GM12878 (cell line): Measurements from ENCODE around the gene DNAJA4. TPM values are rescaled to one million over a fixed set of nuclear protein-coding genes. Genes with fewer than 3 reads are reported as not detected.

Experiments used
- BCLAF1 ChIP-seq: fragments of 450-650 bp; IDR thresholded peaks from 2 replicates; pipeline ENCODE4 v1.6.1; 2017; ENCODE audit warnings: antibody characterized with exemption, mild to moderate bottlenecking, moderate library complexity
- BHLHE40 ChIP-seq, 2 experiments: fragments of 450-650 bp in 1 of 2; IDR thresholded peaks; 2 replicates each; pipeline ENCODE4 v1.6.1; 2011 to 2017; ENCODE audit warnings: low read depth in 2 of 2, borderline replicate concordance in 1 of 2, improper control_type of control experiment in 1 of 2, low read length in 1 of 2, mild to moderate bottlenecking in 1 of 2
- CREM ChIP-seq: IDR thresholded peaks from 2 replicates; pipeline ENCODE4 v1.6.1; 2014; ENCODE audit warnings: antibody characterized with exemption, low read depth
- E2F8 ChIP-seq: fragments of 450-650 bp; IDR thresholded peaks from 2 replicates; pipeline ENCODE4 v1.6.1; 2018; ENCODE audit warnings: mild to moderate bottlenecking, low read depth, moderate library complexity; ENCODE audit not compliant: partially characterized antibody
- ETV6 ChIP-seq, 2 experiments: fragments of 450-650 bp in 1 of 2; IDR thresholded peaks in 1 of 2; conservative IDR thresholded peaks in 1 of 2; 2 replicates each; pipeline ENCODE4 v1.6.1; 2014; ENCODE audit warnings: antibody characterized with exemption in 1 of 2, borderline replicate concordance in 1 of 2, low read depth in 1 of 2, mild to moderate bottlenecking in 1 of 2, moderate library complexity in 1 of 2
- FOS ChIP-seq: IDR thresholded peaks from 3 replicates; pipeline ENCODE4 v1.6.1; 2011; ENCODE audit warnings: borderline replicate concordance; ENCODE audit not compliant: insufficient read length; ENCODE audit errors: extremely low read depth
- FOXK2 ChIP-seq: fragments of 450-650 bp; IDR thresholded peaks from 2 replicates; pipeline ENCODE4 v1.6.1; 2017; ENCODE audit warnings: mild to moderate bottlenecking, moderate library complexity
- IKZF1 ChIP-seq: fragments of 450-650 bp; conservative IDR thresholded peaks from 2 replicates; pipeline ENCODE4 v1.6.1; 2017; ENCODE audit warnings: antibody characterized with exemption, mild to moderate bottlenecking
- NFXL1 ChIP-seq: fragments of 450-650 bp; IDR thresholded peaks from 2 replicates; pipeline ENCODE4 v1.6.1; 2017; ENCODE audit warnings: antibody characterized with exemption, mild to moderate bottlenecking, borderline replicate concordance
- RAD21 ChIP-seq: IDR thresholded peaks from 2 replicates; pipeline ENCODE4 v1.6.1; 2011; ENCODE audit warnings: mild to moderate bottlenecking, low read depth, low read length, moderate library complexity; ENCODE audit not compliant: insufficient read depth
- RELB ChIP-seq: fragments of 450-650 bp; IDR thresholded peaks from 2 replicates; pipeline ENCODE4 v1.6.1; 2017; ENCODE audit warnings: low read depth, mild to moderate bottlenecking, moderate library complexity
- RFX5 ChIP-seq: IDR thresholded peaks from 2 replicates; pipeline ENCODE4 v1.6.1; 2011; ENCODE audit warnings: low read depth, low read length, improper control_type of control experiment
- RUNX3 ChIP-seq: IDR thresholded peaks from 2 replicates; pipeline ENCODE4 v1.6.1; 2012; ENCODE audit warnings: low read length, inconsistent platforms
- STAT3 ChIP-seq: IDR thresholded peaks from 2 replicates; pipeline ENCODE4 v1.6.1; 2011; ENCODE audit warnings: low read depth, low read length, improper control_type of control experiment
- SUPT20H ChIP-seq: IDR thresholded peaks from 2 replicates; pipeline ENCODE4 v1.6.1; 2011; ENCODE audit warnings: low read depth, mild to moderate bottlenecking, low read length, moderate library complexity, borderline replicate concordance; ENCODE audit not compliant: control insufficient read depth
- TAF1 ChIP-seq: IDR thresholded peaks from 2 replicates; pipeline ENCODE4 v1.6.1; 2011; ENCODE audit warnings: mild to moderate bottlenecking, low read depth, low read length, borderline replicate concordance
- ZBED1 ChIP-seq: IDR thresholded peaks from 2 replicates; pipeline ENCODE4 v1.6.1; 2016; ENCODE audit warnings: borderline replicate concordance
- ZNF207 ChIP-seq: fragments of 450-650 bp; IDR thresholded peaks from 2 replicates; pipeline ENCODE4 v1.6.1; 2014; ENCODE audit warnings: antibody characterized with exemption, mild to moderate bottlenecking, borderline replicate concordance
- polyA plus RNA-seq, 11 experiments: library from polyadenylated mRNA; depleted of rRNA in 4 of 11; unstranded in 6 of 11; stranded (reverse) in 5 of 11; fragments of >200 nt; fragmentation: Nextera tagmentation in 4 of 11; fragmentation: Illumina TruSeq in 1 of 11; extraction: Ambion mirVana in 4 of 11; extraction: Trizol in 1 of 11; gene quantifications; 1 replicate in 1 of 11; 2 replicates in 10 of 11; pipeline versions ENCODE4 v1.2.1 to v1.2.3, GENCODE V29; 2011 to 2016; ENCODE audit warnings: inconsistent platforms in 2 of 11, missing spikeins in 2 of 11, low read depth in 1 of 11
- total RNA-seq, 4 experiments: library from RNA; depleted of rRNA in 3 of 4; stranded (reverse); fragments of >200 nt in 3 of 4; fragmentation: Illumina TruSeq in 1 of 4; extraction: Trizol in 1 of 4; gene quantifications; 2 replicates each; pipeline versions ENCODE4 v1.2.1 to v1.2.3, GENCODE V29; 2013 to 2021

The DNAJA4 gene
- total and polyA plus RNA-seq, 10 of the 15 experiments (the other 5 are each of a cell fraction or from before 2014, with no cell fraction given): 0.01 to 10.4 (median 4.1) TPM

- no peak for TF ChIP-seq BCLAF1
- no peak for TF ChIP-seq STAT3
- TF ChIP-seq FOS: no peak
- no peak; the same call in 1 of the 2 replicates for TF ChIP-seq IKZF1
- TF ChIP-seq NFXL1: no peak
- peak; percentile 72 for TF ChIP-seq CREM
- no peak for TF ChIP-seq RAD21
- TF ChIP-seq E2F8: no peak
- no peak for TF ChIP-seq ZBED1
- TF ChIP-seq BHLHE40 (IDR thresholded peaks at IDR 0.05; ENCODE audit: borderline replicate concordance in 1 of 2, low read depth in 2 of 2, low read length in 1 of 2): 0 out of 4 replicates have a peak, but pooled peaks of 1 of the 2 experiments have one; percentile 4
- TF ChIP-seq TAF1: no peak
- no peak for TF ChIP-seq SUPT20H
- peak; percentile 16; the same call in 1 of the 2 replicates for TF ChIP-seq RELB
- no peak for TF ChIP-seq ZNF207
- TF ChIP-seq FOXK2: no peak
- no peak for TF ChIP-seq ETV6 (conservative IDR thresholded peaks at IDR 0.05 in 1 of 2, IDR thresholded peaks at IDR 0.05 in 1 of 2; ENCODE audit: borderline replicate concordance in 1 of 2, low read depth in 1 of 2)
- peak; percentile 94 for TF ChIP-seq RUNX3
- no peak for TF ChIP-seq RFX5
Observed at GRCh38 chr15:78302579-78303312, 38.4 kb downstream of the DNAJA4 start (continued).
